Endothelial cell of umbilical vein (primary cell): ENCODE data around the gene TCERG1L.
"Not testable (repeated sequence)": the region's sequence is repeated elsewhere in the genome, so short reads cannot be mapped to it uniquely, and the experiment has no call there.

Experiments used
- EZH2 ChIP-seq: IDR thresholded peaks from 2 replicates; pipeline ENCODE4 v1.6.1; 2012; ENCODE audit warnings: borderline replicate concordance, low read depth, mild to moderate bottlenecking, moderate library complexity, low read length, inconsistent platforms; ENCODE audit not compliant: severe bottlenecking
- FOS ChIP-seq: IDR thresholded peaks from 2 replicates; pipeline ENCODE4 v1.6.1; 2011; ENCODE audit warnings: mild to moderate bottlenecking, low read length, moderate library complexity, borderline replicate concordance; ENCODE audit not compliant: insufficient read depth
- MYC ChIP-seq: IDR thresholded peaks from one replicate; pipeline ENCODE4 v1.6.1; 2011; ENCODE audit warnings: mild to moderate bottlenecking, low read depth, low read length
- POLR2A ChIP-seq: IDR thresholded peaks from 2 replicates; pipeline ENCODE4 v1.6.1; 2012; ENCODE audit warnings: low read depth, mild to moderate bottlenecking, control low read depth, low read length
- POLR2AphosphoS5 ChIP-seq: IDR thresholded peaks from 2 replicates; pipeline ENCODE4 v1.6.1; 2012; ENCODE audit warnings: low read depth, mild to moderate bottlenecking, control low read depth, low read length, moderate library complexity; ENCODE audit not compliant: insufficient read depth
- TF ChIP-seq, protein P1 (sequence below), 2 donors: IDR thresholded peaks; 1 replicate in 1 of 2; 2 replicates in 1 of 2; pipeline ENCODE4 v1.5.1; 2011; ENCODE audit warnings: low read length in 2 of 2, mild to moderate bottlenecking in 2 of 2, moderate library complexity in 2 of 2, control low read depth in 1 of 2, inconsistent platforms in 1 of 2, low read depth in 1 of 2; ENCODE audit not compliant: insufficient read depth in 1 of 2; ENCODE audit errors: extremely low read depth in 1 of 2
- TF ChIP-seq, protein P2 (sequence below): IDR thresholded peaks from 2 replicates; pipeline ENCODE4 v1.6.1; 2011; ENCODE audit not compliant: insufficient read depth, insufficient read length

GRCh38 chr10:131136336-131136735 is 175.2 kb downstream of the TCERG1L start:
- TF ChIP-seq EZH2, POLR2A, POLR2AphosphoS5, FOS, MYC: not testable (repeated sequence)
- TF ChIP-seq, protein P1, sequence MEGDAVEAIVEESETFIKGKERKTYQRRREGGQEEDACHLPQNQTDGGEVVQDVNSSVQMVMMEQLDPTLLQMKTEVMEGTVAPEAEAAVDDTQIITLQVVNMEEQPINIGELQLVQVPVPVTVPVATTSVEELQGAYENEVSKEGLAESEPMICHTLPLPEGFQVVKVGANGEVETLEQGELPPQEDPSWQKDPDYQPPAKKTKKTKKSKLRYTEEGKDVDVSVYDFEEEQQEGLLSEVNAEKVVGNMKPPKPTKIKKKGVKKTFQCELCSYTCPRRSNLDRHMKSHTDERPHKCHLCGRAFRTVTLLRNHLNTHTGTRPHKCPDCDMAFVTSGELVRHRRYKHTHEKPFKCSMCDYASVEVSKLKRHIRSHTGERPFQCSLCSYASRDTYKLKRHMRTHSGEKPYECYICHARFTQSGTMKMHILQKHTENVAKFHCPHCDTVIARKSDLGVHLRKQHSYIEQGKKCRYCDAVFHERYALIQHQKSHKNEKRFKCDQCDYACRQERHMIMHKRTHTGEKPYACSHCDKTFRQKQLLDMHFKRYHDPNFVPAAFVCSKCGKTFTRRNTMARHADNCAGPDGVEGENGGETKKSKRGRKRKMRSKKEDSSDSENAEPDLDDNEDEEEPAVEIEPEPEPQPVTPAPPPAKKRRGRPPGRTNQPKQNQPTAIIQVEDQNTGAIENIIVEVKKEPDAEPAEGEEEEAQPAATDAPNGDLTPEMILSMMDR (IDR thresholded peaks at IDR 0.05; ENCODE audit: extremely low read depth in 1 of 2, insufficient read depth in 1 of 2, low read depth in 1 of 2, low read length in 2 of 2): not testable (repeated sequence)
- TF ChIP-seq, protein P2, sequence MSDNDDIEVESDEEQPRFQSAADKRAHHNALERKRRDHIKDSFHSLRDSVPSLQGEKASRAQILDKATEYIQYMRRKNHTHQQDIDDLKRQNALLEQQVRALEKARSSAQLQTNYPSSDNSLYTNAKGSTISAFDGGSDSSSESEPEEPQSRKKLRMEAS: not testable (repeated sequence)
